GM10266 (cell line): ENCODE measurements around the gene PACS1.

Experiments used
- DNase-seq: peaks from one replicate; pipeline ENCODE4 v3.0.0; 2012; ENCODE audit errors: extremely low spot score
- TF ChIP-seq, protein P1 (sequence below): IDR thresholded peaks from 2 replicates; pipeline ENCODE4 v1.5.1; 2012; ENCODE audit warnings: mild to moderate bottlenecking, low read depth; ENCODE audit not compliant: control insufficient read depth, insufficient read depth; ENCODE audit errors: missing control alignments

Gene PACS1

DNA sequence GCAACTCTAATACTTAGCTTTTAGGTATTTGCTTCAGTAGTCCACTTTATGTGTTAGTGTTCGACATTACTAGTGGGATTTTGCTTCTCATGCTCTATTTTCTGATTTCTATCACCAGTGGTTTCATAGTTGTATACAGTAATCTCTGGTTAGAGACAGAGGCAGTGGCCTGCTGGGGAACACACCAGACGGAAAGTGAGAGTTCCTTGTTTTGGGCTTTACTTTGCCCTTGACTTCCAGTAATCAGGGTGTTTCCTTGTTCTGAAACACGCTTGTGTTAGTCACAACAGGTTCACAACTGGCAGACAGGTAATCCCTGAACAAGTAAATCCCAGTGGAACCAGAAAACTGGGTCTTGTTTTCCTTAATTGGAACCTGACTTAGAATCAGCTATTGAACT is 56.0 kb downstream of the PACS1 start:
- TF ChIP-seq, protein P1, sequence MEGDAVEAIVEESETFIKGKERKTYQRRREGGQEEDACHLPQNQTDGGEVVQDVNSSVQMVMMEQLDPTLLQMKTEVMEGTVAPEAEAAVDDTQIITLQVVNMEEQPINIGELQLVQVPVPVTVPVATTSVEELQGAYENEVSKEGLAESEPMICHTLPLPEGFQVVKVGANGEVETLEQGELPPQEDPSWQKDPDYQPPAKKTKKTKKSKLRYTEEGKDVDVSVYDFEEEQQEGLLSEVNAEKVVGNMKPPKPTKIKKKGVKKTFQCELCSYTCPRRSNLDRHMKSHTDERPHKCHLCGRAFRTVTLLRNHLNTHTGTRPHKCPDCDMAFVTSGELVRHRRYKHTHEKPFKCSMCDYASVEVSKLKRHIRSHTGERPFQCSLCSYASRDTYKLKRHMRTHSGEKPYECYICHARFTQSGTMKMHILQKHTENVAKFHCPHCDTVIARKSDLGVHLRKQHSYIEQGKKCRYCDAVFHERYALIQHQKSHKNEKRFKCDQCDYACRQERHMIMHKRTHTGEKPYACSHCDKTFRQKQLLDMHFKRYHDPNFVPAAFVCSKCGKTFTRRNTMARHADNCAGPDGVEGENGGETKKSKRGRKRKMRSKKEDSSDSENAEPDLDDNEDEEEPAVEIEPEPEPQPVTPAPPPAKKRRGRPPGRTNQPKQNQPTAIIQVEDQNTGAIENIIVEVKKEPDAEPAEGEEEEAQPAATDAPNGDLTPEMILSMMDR, result no peak
- DNase-seq, result no peak

DNA sequence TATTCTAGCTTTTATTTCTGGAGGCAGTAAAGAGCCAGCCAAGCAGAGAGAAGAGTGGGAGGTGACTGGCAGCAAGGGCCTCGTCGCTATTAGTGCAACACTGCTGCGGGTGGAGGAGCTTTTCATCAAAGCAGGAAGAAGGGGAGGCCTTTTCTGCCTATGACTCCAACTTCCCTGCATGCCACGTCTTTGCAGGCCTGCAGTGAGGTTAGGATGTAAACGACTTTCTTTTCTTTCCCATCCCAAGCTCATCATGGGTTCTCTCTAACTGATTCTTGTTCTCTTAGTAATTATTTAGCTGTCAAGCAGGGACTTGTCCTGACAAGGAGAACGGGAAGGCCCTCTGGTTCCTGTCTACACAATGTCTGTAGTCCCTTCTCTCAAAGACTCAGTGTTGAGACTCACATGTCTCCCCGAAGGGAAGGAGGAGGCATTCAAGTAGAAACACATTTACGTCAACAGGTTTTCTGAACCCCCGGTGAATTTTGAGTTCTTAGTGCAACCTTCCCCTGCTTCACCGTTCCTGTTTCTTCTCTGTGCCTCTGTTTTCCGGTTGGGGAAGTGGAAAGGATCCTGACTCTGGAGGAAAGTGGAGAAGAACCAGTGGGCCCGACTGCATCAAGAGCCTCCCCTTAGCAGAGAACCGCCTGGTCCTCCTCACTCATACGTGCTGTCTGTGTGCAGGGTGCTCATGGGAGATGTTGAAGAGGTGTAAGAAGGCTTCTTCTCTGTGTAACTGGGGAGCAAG is 56.9 kb downstream of the PACS1 start:
- no peak for DNase-seq
- TF ChIP-seq, protein P1, result no peak

DNA sequence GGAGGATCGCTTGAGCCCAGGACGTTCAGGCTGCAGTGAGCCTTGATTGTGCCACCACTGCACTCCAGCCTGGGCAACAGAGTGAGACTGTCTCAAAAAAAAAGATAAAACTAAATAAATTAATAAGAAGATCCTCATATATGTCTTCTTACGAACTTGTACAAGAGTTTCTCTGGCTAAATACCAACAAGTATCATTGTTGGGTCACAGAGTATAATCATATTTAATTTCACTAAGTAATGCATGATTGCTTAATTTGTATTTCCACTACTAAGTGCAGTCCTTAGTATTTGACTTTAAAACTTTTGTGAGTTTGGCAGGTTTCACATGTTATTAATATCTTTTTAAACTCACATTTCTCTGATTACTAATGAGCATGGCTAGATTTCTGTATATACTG is 60.9 kb downstream of the PACS1 start:
- TF ChIP-seq, protein P1, result no peak
- DNase-seq, result no peak

DNA sequence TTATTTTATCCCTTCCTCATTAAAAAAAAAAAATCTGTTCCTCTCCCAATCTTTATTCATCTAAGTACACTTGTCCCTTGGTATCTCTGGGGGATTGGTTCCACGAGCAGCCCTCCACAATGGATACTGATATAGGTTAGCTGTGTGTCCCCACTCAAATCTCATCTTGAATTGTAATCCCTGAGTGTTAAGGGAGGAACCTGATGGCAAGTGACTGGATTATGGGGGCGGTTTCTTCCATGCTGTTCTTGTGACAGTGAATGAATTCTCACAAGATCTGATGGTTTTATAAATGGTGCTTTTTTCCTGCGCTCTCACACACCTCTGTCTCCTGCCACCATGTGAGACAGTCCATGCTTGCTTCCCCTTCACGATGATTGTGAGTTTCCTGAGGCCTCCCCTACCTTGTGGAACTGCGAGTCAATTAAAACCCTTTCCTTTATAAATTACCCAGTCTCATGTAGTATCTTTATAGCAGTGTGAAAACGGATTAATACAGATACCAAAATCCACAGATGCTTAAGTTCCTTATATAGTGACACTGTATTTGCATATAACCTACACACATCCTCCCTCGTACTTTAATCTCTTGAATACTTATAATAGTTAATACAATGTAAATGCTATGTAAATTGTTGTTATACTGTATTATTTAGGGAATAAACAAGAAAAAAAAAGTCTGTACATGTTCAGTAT is 62.0 kb downstream of the PACS1 start:
- TF ChIP-seq, protein P1, result no peak
- no peak for DNase-seq

DNA sequence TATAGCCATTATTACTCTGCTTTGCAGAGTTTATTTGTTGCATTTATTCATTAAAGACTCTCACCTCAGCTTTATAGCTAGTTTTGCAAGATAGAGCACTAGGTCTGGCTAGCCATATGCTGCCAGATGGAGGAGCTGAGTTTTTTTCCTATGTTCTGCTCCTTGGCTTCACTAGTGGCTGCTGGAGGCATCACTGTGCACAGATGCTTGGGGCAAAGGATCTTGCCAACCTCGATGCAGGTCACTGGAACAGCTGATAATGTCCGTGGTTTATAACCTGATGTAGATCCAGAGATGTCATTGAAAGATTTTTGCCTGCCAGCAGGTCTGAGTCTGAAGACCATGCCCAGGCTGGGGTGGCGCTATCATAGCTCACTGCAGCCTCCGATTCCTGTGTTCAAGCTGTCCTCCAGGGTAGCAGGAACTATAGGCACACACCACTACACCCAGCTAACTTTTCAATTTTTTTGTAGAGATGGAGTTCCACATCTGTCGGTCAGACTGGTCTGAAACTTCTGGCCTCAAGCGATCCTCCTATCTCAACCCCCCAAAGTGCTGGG is 63.2 kb downstream of the PACS1 start:
- TF ChIP-seq, protein P1, result no peak
- no peak for DNase-seq

DNA sequence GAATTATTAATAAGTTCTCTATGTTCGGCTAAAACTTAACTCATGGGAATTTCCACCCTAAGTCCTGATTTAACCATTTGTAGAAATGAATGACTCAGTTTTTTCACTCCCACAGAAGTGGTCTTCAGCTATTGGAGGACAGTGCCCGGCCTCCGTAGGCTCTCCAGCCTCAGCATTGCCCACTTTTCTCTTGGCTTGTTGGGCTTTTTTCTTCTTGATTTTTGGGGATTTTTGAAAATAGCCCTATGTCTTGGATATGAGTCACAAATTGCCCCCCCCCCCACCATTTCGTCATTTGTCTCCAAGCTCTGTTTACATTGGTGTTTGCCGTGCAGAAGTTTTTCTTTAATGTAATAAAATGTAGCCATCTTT is 66.7 kb downstream of the PACS1 start:
- TF ChIP-seq, protein P1, result no peak
- DNase-seq, result peak; percentile 22
